Measurements from ENCODE around the gene NSDHL. TPM values are rescaled to one million over a fixed set of nuclear protein-coding genes. Genes with fewer than 3 reads are reported as not detected.

Gene NSDHL
- total and polyA plus RNA-seq, 12 donors: 7.1 to 228 (median 23.4) TPM

DNA sequence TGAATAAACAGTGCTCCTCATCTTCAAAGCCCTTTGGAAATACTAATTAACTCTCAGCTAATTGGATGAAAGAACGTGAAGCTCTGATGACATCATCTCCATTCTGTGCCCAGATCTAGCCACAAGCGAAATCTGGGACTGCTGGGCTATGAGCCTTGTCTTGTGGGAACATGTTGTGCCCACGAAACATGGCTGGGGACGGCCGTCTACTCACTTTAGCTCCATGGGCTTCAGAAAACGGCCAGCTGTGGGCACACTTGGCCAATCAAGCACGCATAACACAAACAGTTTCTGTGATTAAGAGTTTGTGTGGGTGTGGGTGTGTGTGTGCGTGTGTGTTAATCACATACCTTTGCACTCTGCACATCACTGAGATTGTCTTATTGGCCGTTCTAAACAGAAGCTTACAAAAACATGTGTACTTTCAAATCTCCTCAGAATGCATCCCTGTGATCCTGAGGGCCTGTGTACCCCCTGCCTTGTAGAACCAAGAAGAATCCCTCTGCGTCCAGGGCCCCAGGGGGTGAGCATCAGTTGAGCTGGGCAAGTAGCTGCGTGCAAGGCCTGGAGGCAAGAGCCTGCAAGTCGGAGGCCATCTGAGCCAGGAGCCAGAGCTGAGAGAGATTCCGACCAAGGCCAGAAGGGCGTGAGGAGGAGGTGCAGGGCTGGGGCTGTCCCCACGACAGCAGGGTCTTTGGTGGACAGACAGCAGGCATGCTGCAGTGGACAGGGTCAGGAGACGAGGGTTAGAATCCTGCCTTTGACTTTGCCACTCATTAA is 48.3 kb downstream of the NSDHL start:
- Histone ChIP-seq H3K27me3 (peaks cover 12% of the 10 kb centered on the region), H3K4me3 (no peak overlapping the region), H3K4me1 (replicated peaks in 1 of 2) (no peaks in the 10 kb centered on the region), H3K36me3 (replicated peaks in 1 of 2) (no peaks in the 10 kb centered on the region), H3K27ac (no peak overlapping the region), H3K9me3 (replicated peaks in 1 of 3) (no peaks in the 10 kb centered on the region)
- WGBS, 4 donors: 74 to 85% (median 74%) methylated on average over 9 to 16 of the region's 16 CpGs
- intact Hi-C loops (cut with DNase I): no loop called here
- DNase-seq: no peak
- TF ChIP-seq, protein P1, sequence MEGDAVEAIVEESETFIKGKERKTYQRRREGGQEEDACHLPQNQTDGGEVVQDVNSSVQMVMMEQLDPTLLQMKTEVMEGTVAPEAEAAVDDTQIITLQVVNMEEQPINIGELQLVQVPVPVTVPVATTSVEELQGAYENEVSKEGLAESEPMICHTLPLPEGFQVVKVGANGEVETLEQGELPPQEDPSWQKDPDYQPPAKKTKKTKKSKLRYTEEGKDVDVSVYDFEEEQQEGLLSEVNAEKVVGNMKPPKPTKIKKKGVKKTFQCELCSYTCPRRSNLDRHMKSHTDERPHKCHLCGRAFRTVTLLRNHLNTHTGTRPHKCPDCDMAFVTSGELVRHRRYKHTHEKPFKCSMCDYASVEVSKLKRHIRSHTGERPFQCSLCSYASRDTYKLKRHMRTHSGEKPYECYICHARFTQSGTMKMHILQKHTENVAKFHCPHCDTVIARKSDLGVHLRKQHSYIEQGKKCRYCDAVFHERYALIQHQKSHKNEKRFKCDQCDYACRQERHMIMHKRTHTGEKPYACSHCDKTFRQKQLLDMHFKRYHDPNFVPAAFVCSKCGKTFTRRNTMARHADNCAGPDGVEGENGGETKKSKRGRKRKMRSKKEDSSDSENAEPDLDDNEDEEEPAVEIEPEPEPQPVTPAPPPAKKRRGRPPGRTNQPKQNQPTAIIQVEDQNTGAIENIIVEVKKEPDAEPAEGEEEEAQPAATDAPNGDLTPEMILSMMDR (IDR thresholded peaks at IDR 0.05): no peak
- TF ChIP-seq POLR2A (IDR thresholded peaks at IDR 0.05): no peak

DNA sequence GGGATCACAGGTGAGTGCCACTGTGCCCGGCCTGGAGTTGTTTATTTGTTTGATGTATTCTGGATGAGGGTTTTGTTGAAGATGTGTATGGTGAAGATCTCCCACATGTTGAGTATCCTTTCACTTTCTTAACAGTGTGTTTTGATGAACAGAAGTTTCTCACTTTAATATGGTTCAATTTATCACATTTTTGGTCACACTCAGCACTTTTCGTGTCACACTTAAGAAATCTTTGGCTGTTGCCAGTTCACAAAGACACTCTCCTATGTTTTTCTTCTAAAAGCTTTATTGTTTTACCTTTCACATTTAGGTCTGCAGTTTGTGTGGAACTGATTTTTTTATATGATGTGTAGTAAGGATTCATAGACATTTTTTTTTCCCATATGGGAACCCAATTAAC is 50.4 kb downstream of the NSDHL start:
- TF ChIP-seq POLR2A (IDR thresholded peaks at IDR 0.05): no peak
- TF ChIP-seq, protein P1 (IDR thresholded peaks at IDR 0.05): no peak
- Histone ChIP-seq H3K27ac (no peak overlapping the region), H3K36me3 (replicated peaks in 1 of 2) (no peaks in the 10 kb centered on the region), H3K27me3 (peaks cover 19% of the 10 kb centered on the region), H3K4me1 (replicated peaks in 1 of 2) (no peaks in the 10 kb centered on the region), H3K9me3 (replicated peaks in 1 of 3) (no peaks in the 10 kb centered on the region), H3K4me3 (no peak overlapping the region)
- WGBS, 4 donors: 69 to 95% (median 85%) methylated on average over 2 of the region's 2 CpGs
- no peak for DNase-seq
- intact Hi-C loops (cut with DNase I): no loop called here

DNA sequence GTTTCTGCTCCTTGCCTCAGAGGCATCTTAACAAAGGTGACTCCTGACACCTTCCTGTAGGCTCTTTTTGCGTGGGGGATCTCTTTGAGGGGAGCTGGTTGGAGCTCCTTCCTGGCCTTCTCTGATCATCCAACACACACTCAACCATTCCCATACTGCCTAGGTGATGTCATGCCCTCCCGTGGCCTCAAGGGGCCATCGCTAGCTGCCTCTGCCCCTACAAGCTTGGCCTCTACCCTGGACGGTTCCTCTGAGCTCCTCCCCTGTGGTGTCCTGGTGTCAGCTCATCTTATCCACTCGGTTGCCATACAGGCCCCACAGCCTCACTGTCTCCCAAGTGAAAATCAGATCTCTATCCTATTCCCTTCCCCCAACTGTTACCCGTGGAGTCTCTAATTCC is 53.3 kb downstream of the NSDHL start:
- no peak overlapping the region for H3K27ac ChIP-seq
- H3K9me3 ChIP-seq (replicated peaks in 1 of 3): no peaks in the 10 kb centered on the region
- H3K36me3 ChIP-seq (replicated peaks in 1 of 2): no peaks in the 10 kb centered on the region
- intact Hi-C loops (cut with DNase I): no loop called here
- no peak overlapping the region for H3K4me3 ChIP-seq
- H3K4me1 ChIP-seq (replicated peaks in 1 of 2): no peaks in the 10 kb centered on the region
- peaks cover 16% of the 10 kb centered on the region for H3K27me3 ChIP-seq
- WGBS, 4 donors: 52 to 76% (median 57%) methylated on average over 4 to 6 of the region's 6 CpGs
- no peak for DNase-seq
- no peak for TF ChIP-seq POLR2A (IDR thresholded peaks at IDR 0.05)
- TF ChIP-seq, protein P1 (IDR thresholded peaks at IDR 0.05): no peak

DNA sequence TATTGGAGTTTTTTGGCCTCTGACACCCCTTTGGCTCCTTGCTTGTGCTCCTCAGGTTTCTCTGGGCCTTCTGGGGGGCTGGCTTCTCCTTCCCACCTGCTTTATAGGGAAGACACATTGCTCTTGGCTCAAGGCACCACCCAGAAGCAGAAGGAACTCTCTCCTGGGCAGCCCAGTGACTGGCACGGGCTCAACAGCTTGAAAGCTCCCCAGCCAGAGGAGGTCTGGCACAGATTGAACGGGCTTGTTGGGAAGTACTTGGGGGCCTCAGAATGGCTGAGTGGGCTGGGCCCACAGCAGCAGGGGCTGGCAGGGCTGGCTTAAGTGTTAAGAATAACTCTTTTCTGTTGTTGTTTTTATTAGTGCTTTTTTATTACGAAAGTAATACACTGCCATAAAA is 55.9 kb downstream of the NSDHL start:
- Histone ChIP-seq H3K27me3 (peaks cover 16% of the 10 kb centered on the region), H3K4me1 (replicated peaks in 1 of 2) (no peaks in the 10 kb centered on the region), H3K36me3 (replicated peaks in 1 of 2) (no peaks in the 10 kb centered on the region), H3K9me3 (replicated peaks in 1 of 3) (no peaks in the 10 kb centered on the region), H3K27ac (no peak overlapping the region), H3K4me3 (no peak overlapping the region)
- 57 to 61% (median 58%) methylated on average over 3 of the region's 3 CpGs for WGBS, 4 donors
- DNase-seq: no peak
- TF ChIP-seq, protein P1 (IDR thresholded peaks at IDR 0.05): no peak
- no peak for TF ChIP-seq POLR2A (IDR thresholded peaks at IDR 0.05)
- intact Hi-C loops (cut with DNase I): no loop called here
